IPS-20b (cell line): ENCODE measurements around the gene PSORS1C1.

ENCODE experiments used
- H3K27ac ChIP-seq: one replicate; pipeline ENCODE4 v1.5.1; 2013; ENCODE audit warnings: low read length
- H3K27me3 ChIP-seq: 2 replicates; pipeline ENCODE4 v1.6.1; 2013; ENCODE audit warnings: mild to moderate bottlenecking, low read length, inconsistent platforms; ENCODE audit not compliant: insufficient read depth
- H3K36me3 ChIP-seq: 2 replicates; pipeline ENCODE4 v1.6.1; 2013; ENCODE audit warnings: low read depth, mild to moderate bottlenecking, inconsistent platforms, low read length, moderate library complexity; ENCODE audit not compliant: insufficient read depth
- H3K4me1 ChIP-seq: 2 replicates; pipeline ENCODE4 v1.6.1; 2013; ENCODE audit warnings: mild to moderate bottlenecking, control low read depth, inconsistent platforms, low read length, moderate library complexity; ENCODE audit not compliant: insufficient read depth
- H3K4me3 ChIP-seq: 2 replicates; pipeline ENCODE4 v1.5.1; 2013; ENCODE audit warnings: mild to moderate bottlenecking, low read length, inconsistent platforms
- H3K9ac ChIP-seq: 2 replicates; pipeline ENCODE4 v1.6.1; 2013; ENCODE audit warnings: low read depth, mild to moderate bottlenecking, inconsistent platforms, low read length, moderate library complexity
- H3K9me3 ChIP-seq: 2 replicates; pipeline ENCODE4 v1.6.1; 2013; ENCODE audit warnings: mild to moderate bottlenecking, low read depth, low read length, inconsistent platforms; ENCODE audit not compliant: insufficient read depth

The PSORS1C1 gene

GRCh38 chr6:31118178-31118577 lies 3.6 kb downstream of the PSORS1C1 start:
- Histone ChIP-seq H3K4me1 (peaks cover 15% of the 10 kb centered on the region), H3K36me3 (no peaks in the 10 kb centered on the region), H3K9ac (no peak overlapping the region), H3K27ac (no peak overlapping the region), H3K27me3 (no peaks in the 10 kb centered on the region), H3K9me3 (no peaks in the 10 kb centered on the region), H3K4me3 (no peak overlapping the region)

- no peak within 1 kb of the TSS for H3K9ac ChIP-seq
- H3K9me3 ChIP-seq: no peaks in the 10 kb centered on the region
- H3K36me3 ChIP-seq: no peaks in the 10 kb centered on the region
- peaks cover 4% of the 10 kb centered on the region; the same call in 1 of the 2 replicates for H3K4me1 ChIP-seq
- no peaks in the 10 kb centered on the region for H3K27me3 ChIP-seq
- no peak within 1 kb of the TSS for H3K27ac ChIP-seq
- no peak within 1 kb of the TSS for H3K4me3 ChIP-seq
These were observed 5.7 kb downstream of the PSORS1C1 start, which contains the start of gene CDSN for GRCh38 chr6:31120151-31120915. Gene CDSN, minus strand, starts transcription at chr6:31120446. Its CDS starts 27 bp downstream, at chr6:31120419.

GRCh38 chr6:31121131-31121790 lies 6.7 kb downstream of the PSORS1C1 start:
- H3K36me3 ChIP-seq: no peaks in the 10 kb centered on the region
- H3K4me3 ChIP-seq: no peak overlapping the region
- no peaks in the 10 kb centered on the region for H3K9me3 ChIP-seq
- peaks cover 5% of the 10 kb centered on the region; the same call in 1 of the 2 replicates for H3K4me1 ChIP-seq
- H3K27me3 ChIP-seq: no peaks in the 10 kb centered on the region
- no peak overlapping the region for H3K27ac ChIP-seq
- H3K9ac ChIP-seq: no peak overlapping the region

- peaks cover 5% of the 10 kb centered on the region; the same call in 1 of the 2 replicates for H3K4me1 ChIP-seq
- H3K9ac ChIP-seq: no peak overlapping the region
- no peak overlapping the region for H3K27ac ChIP-seq
- no peaks in the 10 kb centered on the region for H3K36me3 ChIP-seq
- no peaks in the 10 kb centered on the region for H3K27me3 ChIP-seq
- H3K9me3 ChIP-seq: no peaks in the 10 kb centered on the region
- no peak overlapping the region for H3K4me3 ChIP-seq
These were observed 8.4 kb downstream of the PSORS1C1 start for GRCh38 chr6:31122791-31123706.

DNA sequence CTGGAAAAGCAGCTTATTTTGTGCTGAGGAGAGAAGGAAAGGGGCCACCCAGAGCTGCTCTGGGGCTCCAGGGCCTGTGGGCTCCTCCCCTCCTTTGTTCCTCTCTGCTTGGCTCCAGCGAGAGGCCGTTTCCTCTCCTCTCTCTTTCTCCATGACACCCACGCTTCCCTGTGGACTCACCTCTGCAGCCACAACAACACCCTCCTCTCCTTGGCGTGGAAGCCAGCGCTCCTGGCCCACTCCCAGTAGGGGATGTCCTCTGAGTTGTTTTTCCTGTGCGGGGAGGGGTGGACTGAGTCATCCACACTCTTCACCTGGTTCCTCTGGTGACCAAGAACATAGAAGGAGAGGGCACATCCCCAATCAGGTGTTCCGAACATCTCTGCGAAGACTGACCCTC lies 10.6 kb downstream of the PSORS1C1 start:
- Histone ChIP-seq H3K9ac (no peak overlapping the region), H3K36me3 (no peaks in the 10 kb centered on the region), H3K4me1 (peaks cover 5% of the 10 kb centered on the region; the same call in 1 of the 2 replicates), H3K27ac (no peak overlapping the region), H3K9me3 (no peaks in the 10 kb centered on the region), H3K27me3 (no peaks in the 10 kb centered on the region), H3K4me3 (no peak overlapping the region)

GRCh38 chr6:31125586-31126363 lies 11.2 kb downstream of the PSORS1C1 start:
- no peaks in the 10 kb centered on the region for H3K27me3 ChIP-seq
- no peak overlapping the region for H3K4me3 ChIP-seq
- no peaks in the 10 kb centered on the region for H3K36me3 ChIP-seq
- no peak overlapping the region for H3K27ac ChIP-seq
- no peaks in the 10 kb centered on the region for H3K9me3 ChIP-seq
- no peak overlapping the region for H3K9ac ChIP-seq
- H3K4me1 ChIP-seq: peaks cover 5% of the 10 kb centered on the region; the same call in 1 of the 2 replicates

DNA sequence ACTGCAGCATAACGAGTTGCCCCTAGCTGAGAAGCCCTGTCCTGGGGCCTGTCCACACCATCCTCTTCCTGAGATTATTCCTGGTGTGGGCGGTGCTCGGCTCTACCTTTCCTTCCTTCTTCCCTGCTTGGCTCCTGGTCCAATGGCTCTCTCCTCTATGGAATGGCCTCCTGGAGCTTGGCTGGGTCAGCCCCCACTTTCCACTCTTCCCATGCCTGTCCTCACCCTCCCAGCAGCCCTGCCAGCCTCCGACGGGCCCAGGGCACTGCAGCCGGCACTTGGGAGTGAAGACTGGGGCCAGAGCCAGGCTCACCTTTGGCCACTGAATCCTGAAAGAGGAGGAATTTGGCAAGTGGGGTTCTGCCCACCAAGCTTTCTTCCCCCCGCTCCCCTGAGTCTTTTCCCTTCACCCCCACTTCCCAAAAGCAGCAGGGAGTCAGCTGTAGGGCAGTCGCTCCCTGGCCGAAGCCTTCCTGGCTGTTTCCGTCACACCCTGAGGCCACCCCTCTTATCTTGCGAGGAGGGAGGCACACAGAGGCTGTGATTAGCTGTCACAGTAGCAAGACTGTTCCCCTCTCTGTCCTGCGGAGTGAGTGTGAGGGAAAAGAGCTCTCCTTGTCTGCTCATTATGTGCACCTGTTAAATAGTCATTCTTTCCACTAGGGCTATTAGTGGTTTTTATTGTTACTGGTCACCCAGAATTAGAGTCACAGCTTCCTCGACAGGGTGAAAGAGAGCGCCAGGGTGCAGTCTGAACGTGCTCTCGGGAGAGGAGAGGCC lies 12.0 kb downstream of the PSORS1C1 start:
- Histone ChIP-seq H3K9me3 (no peaks in the 10 kb centered on the region), H3K4me1 (peaks cover 6% of the 10 kb centered on the region; the same call in 1 of the 2 replicates), H3K36me3 (no peaks in the 10 kb centered on the region), H3K4me3 (no peak overlapping the region), H3K9ac (no peak overlapping the region), H3K27ac (no peak overlapping the region), H3K27me3 (no peaks in the 10 kb centered on the region)

- Histone ChIP-seq H3K27me3 (no peaks in the 10 kb centered on the region), H3K4me1 (peaks cover 10% of the 10 kb centered on the region; the same call in 1 of the 2 replicates)
These were observed 13.6 kb downstream of the PSORS1C1 start for GRCh38 chr6:31128093-31128676.

GRCh38 chr6:31129130-31129529 lies 14.5 kb downstream of the PSORS1C1 start:
- H3K36me3 ChIP-seq: no peaks in the 10 kb centered on the region
- H3K27me3 ChIP-seq: no peaks in the 10 kb centered on the region
- H3K9ac ChIP-seq: no peak overlapping the region
- H3K4me1 ChIP-seq: peaks cover 10% of the 10 kb centered on the region; the same call in 1 of the 2 replicates
- no peak overlapping the region for H3K4me3 ChIP-seq
- no peaks in the 10 kb centered on the region for H3K9me3 ChIP-seq
- H3K27ac ChIP-seq: no peak overlapping the region

More at GRCh38 chr6:31128093-31128676, 13.6 kb downstream of the PSORS1C1 start:
- Histone ChIP-seq H3K36me3 (no peaks in the 10 kb centered on the region), H3K27ac (no peak overlapping the region), H3K4me3 (no peak overlapping the region), H3K9me3 (no peaks in the 10 kb centered on the region), H3K9ac (no peak overlapping the region)

DNA sequence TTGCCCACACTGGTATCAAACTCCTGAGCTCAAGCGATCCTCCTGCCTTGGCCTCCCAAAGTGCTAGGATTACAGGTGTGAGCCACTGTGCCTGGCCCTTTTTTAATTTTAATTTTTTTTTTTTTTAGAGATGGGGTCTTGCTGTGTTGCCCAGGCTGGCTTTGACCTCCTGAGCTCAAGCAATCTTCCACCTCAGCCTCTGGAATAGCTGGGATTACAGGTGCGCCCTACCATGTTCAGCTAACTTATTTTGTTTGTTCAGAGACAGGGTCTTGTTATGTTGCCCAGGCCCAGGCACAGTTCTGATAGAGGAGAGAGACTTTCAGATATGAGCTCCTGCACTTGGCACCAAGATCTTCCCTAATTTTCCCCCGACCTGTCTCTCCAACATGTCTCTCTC lies 16.2 kb downstream of the PSORS1C1 start:
- H3K9me3 ChIP-seq: no peaks in the 10 kb centered on the region
- H3K4me3 ChIP-seq: no peak overlapping the region
- H3K4me1 ChIP-seq: peaks cover 5% of the 10 kb centered on the region; the same call in 1 of the 2 replicates
- H3K36me3 ChIP-seq: no peaks in the 10 kb centered on the region
- no peak overlapping the region for H3K27ac ChIP-seq
- no peaks in the 10 kb centered on the region for H3K27me3 ChIP-seq
- no peak overlapping the region for H3K9ac ChIP-seq
